Endodermal cell (in vitro differentiated cells): ENCODE measurements around the gene GPX4. TPM values are rescaled to one million over a fixed set of nuclear protein-coding genes. Genes with fewer than 3 reads are reported as not detected.
A peak's percentile ranks its signal among the peaks of the same experiment; 100 is the strongest.

ENCODE experiments used
- DNase-seq: peaks from one replicate; pipeline ENCODE4 v3.0.0-alpha.2; 2017
- H3K27ac ChIP-seq: 2 replicates; pipeline ENCODE4 v1.5.1; 2013; ENCODE audit warnings: mild to moderate bottlenecking, low read depth, low read length, moderate library complexity
- H3K27me3 ChIP-seq: 2 replicates; pipeline ENCODE4 v1.6.1; 2013; ENCODE audit warnings: mild to moderate bottlenecking, low read length, moderate library complexity; ENCODE audit not compliant: insufficient read depth, control insufficient read depth, poor library complexity, severe bottlenecking
- H3K36me3 ChIP-seq: 2 replicates; pipeline ENCODE4 v1.7.0; 2013; ENCODE audit warnings: mild to moderate bottlenecking, low read length, moderate library complexity; ENCODE audit not compliant: control insufficient read depth, insufficient read depth
- H3K4me1 ChIP-seq: one replicate; pipeline ENCODE4 v1.7.0; 2013; ENCODE audit warnings: low read length; ENCODE audit not compliant: control insufficient read depth, insufficient read depth
- H3K4me3 ChIP-seq: 2 replicates; pipeline ENCODE4 v1.5.1; 2013; ENCODE audit warnings: mild to moderate bottlenecking, low read length, moderate library complexity
- H3K9ac ChIP-seq: 2 replicates; pipeline ENCODE4 v1.6.1; 2013; ENCODE audit warnings: mild to moderate bottlenecking, low read length, moderate library complexity; ENCODE audit not compliant: poor library complexity, severe bottlenecking; ENCODE audit errors: extremely low read depth
- H3K9me3 ChIP-seq: 2 replicates; pipeline ENCODE4 v1.6.1; 2013; ENCODE audit warnings: mild to moderate bottlenecking, low read length, moderate library complexity; ENCODE audit not compliant: control insufficient read depth
- H3K27ac Mint-ChIP-seq: 2 replicates; pipeline ENCODE4 v1.8.0; 2020; ENCODE audit warnings: mixed read lengths
- H3K27me3 Mint-ChIP-seq: 2 replicates; pipeline ENCODE4 v1.8.0; 2021; ENCODE audit warnings: mild to moderate bottlenecking, mixed read lengths; ENCODE audit not compliant: insufficient read depth
- H3K36me3 Mint-ChIP-seq: 2 replicates; pipeline ENCODE4 v1.8.0; 2020; ENCODE audit warnings: low read depth, mixed read lengths
- H3K4me1 Mint-ChIP-seq: 2 replicates; pipeline ENCODE4 v1.8.0; 2020; ENCODE audit warnings: mixed read lengths
- H3K4me3 Mint-ChIP-seq: 2 replicates; pipeline ENCODE4 v1.8.0; 2020; ENCODE audit warnings: mild to moderate bottlenecking, moderate library complexity, mixed read lengths
- H3K9me3 Mint-ChIP-seq: 2 replicates; pipeline ENCODE4 v1.8.0; 2020; ENCODE audit warnings: mild to moderate bottlenecking, mixed read lengths
- CTCF ChIP-seq: fragments of 200-600 bp; sonication (generic); conservative IDR thresholded peaks from 2 replicates; pipeline ENCODE4 v1.5.0; 2021; ENCODE audit warnings: antibody characterized with exemption, mild to moderate bottlenecking
- WGBS, 2 experiments: methylation state at CpG; one replicate each; pipeline versions ENCODE4 v1.1.5 to v1.1.7; 2013; ENCODE audit warnings: missing lambda C conversion rate in 2 of 2, mixed read lengths in 1 of 2; ENCODE audit not compliant: insufficient coverage in 1 of 2, insufficient read length in 1 of 2; 5-methylcytosine and 5-hydroxymethylcytosine counted together
- total RNA-seq, 2 donors: library from RNA; stranded (reverse); fragmentation: NEBNext Ultra II Directional in 1 of 2; extraction: Animal tissue kit (Norgen Biotek cat#: 25700) in 1 of 2; gene quantifications; 2 replicates in 1 of 2; 3 replicates in 1 of 2; pipeline ENCODE4 v1.2.1, GENCODE V29; 2021

Gene GPX4
- total RNA-seq, 2 donors from 2014 or later: 331 to 449 TPM

- peaks cover 7% of the 10 kb centered on the region for H3K4me1 Mint-ChIP-seq
- WGBS, 2 experiments: 41 to 43% methylated on average over 57 to 68 of the region's 69 CpGs
- H3K4me1 ChIP-seq: peaks cover 5% of the 10 kb centered on the region
- H3K9me3 Mint-ChIP-seq: no peaks in the 10 kb centered on the region
- H3K9ac ChIP-seq: peak overlapping the region; percentile 84
- H3K27me3 Mint-ChIP-seq: no peaks in the 10 kb centered on the region
- H3K27ac ChIP-seq: peak overlapping the region; percentile 94
- H3K4me3 Mint-ChIP-seq: peak overlapping the region; percentile 71
- no peaks in the 10 kb centered on the region for H3K9me3 ChIP-seq
- peak overlapping the region; percentile 83 for H3K4me3 ChIP-seq
- peaks cover 7% of the 10 kb centered on the region for H3K36me3 Mint-ChIP-seq
- no peaks in the 10 kb centered on the region for H3K27me3 ChIP-seq
- peaks cover 21% of the 10 kb centered on the region for H3K36me3 ChIP-seq
- no peak for TF ChIP-seq CTCF
- DNase-seq: peak; percentile 83
- H3K27ac Mint-ChIP-seq: peak overlapping the region; percentile 78
Observed at GRCh38 chr19:1105008-1105872, 1.4 kb downstream of the GPX4 start.

- Mint-ChIP-seq H3K27me3 (no peaks in the 10 kb centered on the region), H3K27ac (no peak overlapping the region), H3K4me3 (peak overlapping the region; percentile 71), H3K36me3 (peaks cover 7% of the 10 kb centered on the region), H3K4me1 (peaks cover 7% of the 10 kb centered on the region), H3K9me3 (no peaks in the 10 kb centered on the region)
- no peak for DNase-seq
- 94 to 100% methylated on average over 24 to 32 of the region's 32 CpGs for WGBS, 2 experiments
- Histone ChIP-seq H3K4me3 (no peak overlapping the region), H3K9me3 (no peaks in the 10 kb centered on the region), H3K9ac (no peak overlapping the region), H3K27me3 (no peaks in the 10 kb centered on the region), H3K4me1 (peaks cover 5% of the 10 kb centered on the region), H3K36me3 (peaks cover 21% of the 10 kb centered on the region), H3K27ac (no peak overlapping the region)
- TF ChIP-seq CTCF: no peak
Observed at GRCh38 chr19:1105873-1106840, 2.4 kb downstream of the GPX4 start.

- Mint-ChIP-seq H3K27ac (peak overlapping the region; percentile 77), H3K9me3 (no peaks in the 10 kb centered on the region), H3K4me1 (peaks cover 4% of the 10 kb centered on the region), H3K27me3 (no peaks in the 10 kb centered on the region), H3K4me3 (peak overlapping the region; percentile 22), H3K36me3 (peaks cover 7% of the 10 kb centered on the region)
- peak; percentile 71 for DNase-seq
- Histone ChIP-seq H3K27me3 (no peaks in the 10 kb centered on the region), H3K4me3 (no peak overlapping the region), H3K36me3 (peaks cover 21% of the 10 kb centered on the region), H3K9me3 (no peaks in the 10 kb centered on the region), H3K27ac (no peak overlapping the region), H3K4me1 (no peaks in the 10 kb centered on the region), H3K9ac (no peak overlapping the region)
- TF ChIP-seq CTCF: peak; percentile 53
- 82 to 91% methylated on average over 9 to 17 of the region's 17 CpGs for WGBS, 2 experiments
Observed at GRCh38 chr19:1106841-1107660, 3.3 kb downstream of the GPX4 start.
